ENCODE data around the gene TMEM8B.
"Not testable (repeated sequence)": the region's sequence is repeated elsewhere in the genome, so short reads cannot be mapped to it uniquely, and the experiment has no call there.

The TMEM8B gene

GRCh38 chr9:35882263-35882848 lies 53.3 kb downstream of the TMEM8B start:
- H3K9me3 Mint-ChIP-seq: peaks cover 6% of the 10 kb centered on the region in 2 donors
- peak; percentile 50 for DNase-seq
- H3K27ac Mint-ChIP-seq: no peak overlapping the region
- peaks cover 8 to 29% of the 10 kb centered on the region in 2 donors for H3K27me3 Mint-ChIP-seq
- no peaks in the 10 kb centered on the region for H3K4me1 Mint-ChIP-seq
- ATAC-seq (replicated peaks): peak; percentile 67 to 72
- H3K36me3 Mint-ChIP-seq: peaks cover 3 to 6% of the 10 kb centered on the region in 2 donors
- H3K4me3 Mint-ChIP-seq: no peak overlapping the region

- Mint-ChIP-seq H3K27me3 (peaks cover 5 to 23% of the 10 kb centered on the region in 2 donors), H3K36me3 (no peaks in the 10 kb centered on the region), H3K4me3 (no peak overlapping the region), H3K4me1 (no peaks in the 10 kb centered on the region), H3K9me3 (no peaks in the 10 kb centered on the region), H3K27ac (no peak overlapping the region)
- ATAC-seq (replicated peaks) (no peak), DNase-seq (no peak)
Observed at GRCh38 chr9:35882996-35883395, 54.0 kb downstream of the TMEM8B start.

GRCh38 chr9:35884908-35885307 lies 55.9 kb downstream of the TMEM8B start:
- H3K27me3 Mint-ChIP-seq: peaks cover 5 to 17% of the 10 kb centered on the region in 2 donors
- ATAC-seq (replicated peaks); DNase-seq; H3K27ac Mint-ChIP-seq; H3K36me3 Mint-ChIP-seq; H3K4me1 Mint-ChIP-seq; H3K4me3 Mint-ChIP-seq; H3K9me3 Mint-ChIP-seq: not testable (repeated sequence)

GRCh38 chr9:35891646-35892045 lies 62.6 kb downstream of the TMEM8B start:
- H3K4me3 Mint-ChIP-seq: no peak overlapping the region
- H3K27ac Mint-ChIP-seq: no peak overlapping the region
- no peaks in the 10 kb centered on the region for H3K9me3 Mint-ChIP-seq
- DNase-seq (no peak), ATAC-seq (replicated peaks) (no peak)
- no peaks in the 10 kb centered on the region for H3K36me3 Mint-ChIP-seq
- H3K27me3 Mint-ChIP-seq: peaks cover 23 to 26% of the 10 kb centered on the region in 2 donors
- no peaks in the 10 kb centered on the region for H3K4me1 Mint-ChIP-seq

- Mint-ChIP-seq H3K27me3 (peaks cover 23 to 26% of the 10 kb centered on the region in 2 donors), H3K4me1 (no peaks in the 10 kb centered on the region), H3K27ac (no peak overlapping the region), H3K9me3 (no peaks in the 10 kb centered on the region), H3K36me3 (no peaks in the 10 kb centered on the region), H3K4me3 (no peak overlapping the region)
- ATAC-seq (replicated peaks) (no peak), DNase-seq (no peak)
Observed at GRCh38 chr9:35892051-35892450, 63.0 kb downstream of the TMEM8B start.

GRCh38 chr9:35896570-35896969 lies 67.5 kb downstream of the TMEM8B start:
- H3K4me3 Mint-ChIP-seq: no peak overlapping the region
- no peaks in the 10 kb centered on the region for H3K36me3 Mint-ChIP-seq
- no peak overlapping the region for H3K27ac Mint-ChIP-seq
- no peaks in the 10 kb centered on the region for H3K9me3 Mint-ChIP-seq
- ATAC-seq (replicated peaks) (no peak), DNase-seq (no peak)
- H3K4me1 Mint-ChIP-seq: no peaks in the 10 kb centered on the region
- H3K27me3 Mint-ChIP-seq: peaks cover 21 to 27% of the 10 kb centered on the region in 2 donors

- DNase-seq; ATAC-seq (replicated peaks); H3K27ac Mint-ChIP-seq; H3K4me1 Mint-ChIP-seq; H3K36me3 Mint-ChIP-seq; H3K4me3 Mint-ChIP-seq; H3K9me3 Mint-ChIP-seq: not testable (repeated sequence)
- H3K27me3 Mint-ChIP-seq: peaks cover 13 to 21% of the 10 kb centered on the region in 2 donors
Observed at GRCh38 chr9:35897376-35898099, 68.5 kb downstream of the TMEM8B start.

GRCh38 chr9:35898337-35898736 lies 69.3 kb downstream of the TMEM8B start:
- no peak for ATAC-seq (replicated peaks)
- no peaks in the 10 kb centered on the region for H3K9me3 Mint-ChIP-seq
- peaks cover 17 to 26% of the 10 kb centered on the region in 2 donors for H3K27me3 Mint-ChIP-seq
- H3K36me3 Mint-ChIP-seq: no peaks in the 10 kb centered on the region
- no peak overlapping the region for H3K27ac Mint-ChIP-seq
- no peaks in the 10 kb centered on the region for H3K4me1 Mint-ChIP-seq
- DNase-seq: no peak
- no peak overlapping the region for H3K4me3 Mint-ChIP-seq

- Mint-ChIP-seq H3K9me3 (no peaks in the 10 kb centered on the region), H3K4me3 (no peak overlapping the region), H3K4me1 (no peaks in the 10 kb centered on the region), H3K36me3 (no peaks in the 10 kb centered on the region), H3K27ac (no peak overlapping the region), H3K27me3 (peaks cover 15 to 23% of the 10 kb centered on the region in 2 donors)
- no peak for DNase-seq
- no peak for ATAC-seq (replicated peaks)
Observed at GRCh38 chr9:35899021-35899420, 70.0 kb downstream of the TMEM8B start.

GRCh38 chr9:35903049-35903448 lies 74.0 kb downstream of the TMEM8B start:
- ATAC-seq (replicated peaks): peak; percentile 77 to 81
- Mint-ChIP-seq H3K27ac (no peak overlapping the region), H3K27me3 (peaks cover 28 to 40% of the 10 kb centered on the region in 2 donors), H3K4me1 (peaks cover under 1 to 6% of the 10 kb centered on the region in 2 donors), H3K4me3 (no peak overlapping the region), H3K36me3 (no peaks in the 10 kb centered on the region), H3K9me3 (no peaks in the 10 kb centered on the region)
- DNase-seq: no peak

GRCh38 chr9:35904338-35904737 lies 75.3 kb downstream of the TMEM8B start:
- H3K4me3 Mint-ChIP-seq: no peak overlapping the region
- no peak for DNase-seq
- peaks cover 29 to 47% of the 10 kb centered on the region in 2 donors for H3K27me3 Mint-ChIP-seq
- H3K36me3 Mint-ChIP-seq: no peaks in the 10 kb centered on the region
- no peaks in the 10 kb centered on the region for H3K9me3 Mint-ChIP-seq
- H3K4me1 Mint-ChIP-seq: peaks cover 5 to 12% of the 10 kb centered on the region in 2 donors
- no peak for ATAC-seq (replicated peaks)
- no peak overlapping the region for H3K27ac Mint-ChIP-seq

GRCh38 chr9:35905051-35905781 lies 76.2 kb downstream of the TMEM8B start:
- Mint-ChIP-seq H3K4me3 (no peak overlapping the region), H3K27ac (no peak overlapping the region), H3K4me1 (peaks cover 5 to 12% of the 10 kb centered on the region in 2 donors), H3K9me3 (no peaks in the 10 kb centered on the region), H3K36me3 (no peaks in the 10 kb centered on the region), H3K27me3 (peaks cover 33 to 47% of the 10 kb centered on the region in 2 donors)
- no peak for ATAC-seq (replicated peaks)
- no peak for DNase-seq

GRCh38 chr9:35905912-35906679 lies 77.1 kb downstream of the TMEM8B start, which contains the start of gene HRCT1:
HRCT1 (plus strand) TSS chr9:35906202; CDS start chr9:35906288, 86 bp downstream.
- Mint-ChIP-seq H3K9me3 (no peaks in the 10 kb centered on the region), H3K4me1 (peaks cover 10 to 19% of the 10 kb centered on the region in 2 donors), H3K36me3 (no peaks in the 10 kb centered on the region), H3K27me3 (peaks cover 33 to 47% of the 10 kb centered on the region in 2 donors), H3K4me3 (no peak within 1 kb of the TSS), H3K27ac (no peak within 1 kb of the TSS)
- no peak for ATAC-seq (replicated peaks)
- no peak for DNase-seq
